GM03348 (cell line): ENCODE data around the gene LDB2.

Source experiments
- DNase-seq: peaks from one replicate; pipeline ENCODE4 v3.0.0; 2012; ENCODE audit warnings: low spot score

The LDB2 gene

DNA sequence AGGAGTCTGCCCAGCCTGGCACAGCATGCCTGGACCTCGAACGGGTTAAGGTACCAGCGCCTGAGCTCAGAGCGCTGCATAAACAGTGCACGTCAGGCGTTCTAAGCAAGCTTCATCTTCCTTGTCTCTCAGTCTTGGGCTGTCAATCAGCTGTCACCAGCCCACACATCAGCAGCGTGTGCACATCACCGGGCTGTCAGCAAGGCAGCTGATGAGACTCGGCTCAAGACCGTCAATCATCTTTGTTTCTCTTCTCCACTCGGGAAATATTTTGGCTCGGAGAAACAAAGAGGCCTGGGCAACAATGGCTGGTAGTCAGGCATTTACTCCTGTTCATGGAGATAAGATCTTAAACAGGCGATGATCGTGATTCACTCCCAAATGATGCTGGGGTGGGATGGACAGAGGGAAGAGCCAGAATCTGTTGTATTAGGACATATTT, 141.3 kb downstream of the LDB2 start:
- peak; percentile 66 for DNase-seq

DNA sequence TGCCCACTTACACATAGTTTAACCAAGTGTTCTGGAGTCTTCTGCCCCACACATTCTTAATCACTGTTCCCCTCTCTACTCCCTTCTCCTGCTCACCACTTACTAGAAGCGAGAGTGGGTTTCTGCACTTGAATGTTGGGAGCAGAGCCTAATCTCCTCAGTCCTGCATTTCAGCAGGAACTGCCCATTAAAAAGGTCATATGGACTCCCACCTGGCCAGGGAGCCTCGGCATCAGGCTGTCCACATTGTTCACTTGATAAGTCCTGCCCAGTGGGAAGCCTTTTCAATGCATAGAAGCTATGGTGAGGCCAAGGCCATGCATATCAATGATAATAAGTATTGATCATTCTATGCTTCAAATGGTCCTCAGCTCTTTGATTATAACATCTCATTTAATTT, 144.3 kb downstream of the LDB2 start:
- no peak for DNase-seq

DNA sequence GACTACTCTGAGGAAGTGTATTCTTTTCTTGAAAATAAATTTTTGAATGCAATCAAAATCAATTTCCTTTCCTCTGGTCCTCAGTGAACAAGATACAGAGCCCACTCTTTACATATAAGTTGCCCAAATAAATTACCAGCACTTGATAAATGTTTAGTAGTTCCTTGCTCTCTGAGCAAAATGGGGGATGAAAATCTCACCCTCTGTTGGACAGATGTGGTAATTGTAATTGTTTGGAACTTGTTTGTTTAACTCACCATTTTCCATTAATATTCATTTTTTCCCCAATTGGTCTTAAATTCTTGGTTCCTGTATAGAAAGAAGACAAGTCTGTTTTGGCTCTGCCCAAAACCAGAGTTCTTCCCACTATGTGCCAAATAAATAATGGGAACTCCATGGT, 146.3 kb downstream of the LDB2 start:
- peak; percentile 17 for DNase-seq

DNA sequence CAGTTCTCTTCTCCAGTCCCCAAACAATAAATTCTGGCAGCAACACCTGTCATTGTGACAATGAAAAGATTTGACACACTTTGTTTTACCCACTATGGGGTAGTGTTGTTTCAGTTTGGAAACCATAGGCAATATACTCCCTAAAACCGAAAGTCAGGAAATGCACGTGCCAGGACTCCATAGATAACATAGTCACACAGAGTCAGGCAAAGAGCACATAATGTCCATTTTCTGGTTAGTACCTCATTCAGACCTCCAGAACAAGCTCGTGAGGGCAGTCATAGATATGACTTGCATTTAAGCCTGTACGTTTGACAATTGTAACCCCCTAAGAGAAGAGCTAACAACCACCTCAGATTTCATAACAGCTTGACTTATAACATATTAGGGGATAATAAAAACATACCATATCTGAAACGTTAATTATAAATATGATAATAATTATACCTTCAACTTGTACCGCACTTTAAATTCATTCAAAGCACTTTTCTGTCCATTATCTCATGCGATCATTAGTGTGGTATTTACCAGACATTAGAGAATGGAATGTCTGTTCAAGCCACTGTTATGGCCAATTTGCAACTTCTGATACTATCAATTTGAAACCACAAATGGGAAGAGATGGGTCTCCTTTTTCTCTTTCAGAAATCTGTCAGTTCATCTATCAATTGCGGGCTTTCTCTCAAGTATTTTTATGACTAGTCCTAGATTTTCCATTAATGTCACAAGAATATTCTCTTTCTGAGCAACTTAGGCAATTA, 147.4 kb downstream of the LDB2 start:
- DNase-seq, result no peak

DNA sequence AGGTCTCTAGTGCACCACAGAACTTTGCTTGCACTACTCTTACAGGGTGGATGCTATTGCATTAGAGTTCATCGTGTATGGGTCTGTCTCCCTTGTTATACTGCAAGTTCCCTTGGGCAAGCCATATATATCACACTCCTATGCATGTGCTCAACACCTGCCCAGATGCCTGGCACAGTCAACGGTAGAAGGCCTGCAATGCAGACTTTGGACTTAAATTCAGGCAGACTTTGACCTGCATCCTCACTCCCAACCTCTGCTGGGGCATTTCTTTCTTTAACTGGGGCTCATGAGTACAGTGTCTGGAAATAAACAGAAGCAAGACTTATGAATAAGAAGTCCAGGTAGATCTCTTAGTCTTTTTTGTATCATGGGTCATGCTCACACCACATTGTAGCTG, 148.2 kb downstream of the LDB2 start:
- DNase-seq, result no peak

DNA sequence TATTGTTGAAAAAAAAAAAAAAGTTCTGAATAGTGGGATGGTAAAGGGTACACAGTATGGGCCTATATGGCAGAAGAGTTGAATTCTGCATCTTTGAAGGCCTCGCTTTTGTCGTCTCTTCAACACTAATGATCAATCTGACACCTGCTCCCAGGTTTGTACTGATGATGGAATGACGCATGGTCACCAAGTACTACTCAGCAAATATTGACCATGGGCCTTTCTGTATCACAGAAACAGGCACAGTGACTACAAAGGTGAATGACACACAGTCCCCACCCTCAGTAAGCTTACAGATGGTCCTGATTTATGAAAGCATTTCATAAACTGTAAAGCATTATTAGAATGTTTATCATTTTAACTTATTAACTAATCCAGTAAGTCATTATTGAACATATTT, 152.6 kb downstream of the LDB2 start:
- no peak for DNase-seq

DNA sequence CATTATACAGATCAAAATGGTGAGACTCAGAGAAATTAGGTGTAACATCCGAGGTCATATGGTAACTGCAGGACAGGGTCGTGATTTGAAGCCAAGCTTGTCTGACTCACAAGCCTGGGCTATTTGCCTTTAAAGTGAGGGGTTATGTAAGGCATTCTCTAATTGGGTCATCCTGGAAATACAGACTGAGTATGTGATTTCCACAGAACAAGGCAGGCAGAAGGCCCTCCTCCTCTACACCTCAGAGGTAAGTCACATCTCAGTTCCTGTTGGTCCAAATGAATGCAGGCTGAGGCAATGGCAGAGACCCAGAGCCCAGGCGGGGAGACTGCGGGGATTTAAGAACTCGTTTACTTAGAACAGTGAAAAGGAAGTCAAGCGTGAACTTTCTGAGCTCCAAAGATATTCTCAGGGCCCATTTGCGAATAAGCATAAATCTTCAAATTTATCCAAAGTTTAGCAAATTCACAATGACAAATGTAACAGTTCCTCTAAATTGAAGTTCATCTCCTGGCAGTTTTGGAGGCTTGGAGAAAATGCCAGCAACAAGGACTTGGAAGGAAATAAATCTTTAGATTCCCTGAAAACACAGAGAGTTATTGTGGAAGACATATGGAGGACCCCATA, 153.3 kb downstream of the LDB2 start:
- DNase-seq, result peak; percentile 82

DNA sequence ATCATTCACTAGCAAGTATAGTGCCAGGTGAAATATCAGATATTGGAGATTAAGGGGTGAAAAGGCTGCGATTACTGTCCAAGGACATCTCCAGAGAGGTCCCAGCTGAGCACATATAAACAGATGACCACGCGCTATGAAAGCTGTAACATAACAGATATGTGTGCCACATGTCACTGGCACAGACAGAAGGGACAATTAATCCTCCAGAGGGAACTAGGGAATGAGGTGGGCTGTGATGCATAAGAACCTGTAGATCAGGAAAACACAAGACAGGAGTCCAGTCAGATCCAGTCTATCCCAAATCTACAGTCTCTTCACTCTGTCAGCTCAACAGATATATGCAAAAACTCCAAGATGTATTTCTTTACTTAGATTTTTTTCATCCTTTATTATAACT, 157.2 kb downstream of the LDB2 start:
- no peak for DNase-seq

DNA sequence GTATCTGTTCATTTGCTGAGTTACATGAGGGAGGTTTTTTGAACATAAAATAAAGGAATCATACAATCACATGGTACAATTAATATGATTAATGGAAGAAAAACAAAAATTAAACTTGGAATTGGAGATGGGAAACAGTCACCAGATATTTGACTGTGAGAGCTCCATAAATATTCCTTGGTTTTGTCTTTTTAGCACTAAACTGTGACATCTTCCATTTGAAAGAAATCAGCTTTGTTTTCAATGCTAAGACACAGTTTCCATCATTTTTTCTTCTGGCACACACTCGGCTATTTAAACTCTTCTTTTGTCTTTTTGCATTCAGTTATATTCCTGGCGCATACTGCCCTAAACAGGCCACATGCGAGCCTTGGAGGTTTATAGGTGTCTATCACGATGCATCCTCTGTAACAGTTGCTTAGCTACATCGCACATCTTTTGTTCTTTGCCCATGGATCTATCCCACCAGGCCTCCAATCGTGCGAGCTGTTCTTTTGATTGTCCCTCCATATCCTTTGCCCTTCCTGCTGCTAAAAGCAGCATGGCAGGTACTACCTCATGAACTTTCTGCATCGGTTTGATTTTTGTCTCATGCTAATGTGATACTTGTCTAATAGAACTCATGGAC, 158.3 kb downstream of the LDB2 start:
- DNase-seq, result no peak

GRCh38 chr4:16738558-16738957, 159.9 kb downstream of the LDB2 start:
- no peak for DNase-seq

DNA sequence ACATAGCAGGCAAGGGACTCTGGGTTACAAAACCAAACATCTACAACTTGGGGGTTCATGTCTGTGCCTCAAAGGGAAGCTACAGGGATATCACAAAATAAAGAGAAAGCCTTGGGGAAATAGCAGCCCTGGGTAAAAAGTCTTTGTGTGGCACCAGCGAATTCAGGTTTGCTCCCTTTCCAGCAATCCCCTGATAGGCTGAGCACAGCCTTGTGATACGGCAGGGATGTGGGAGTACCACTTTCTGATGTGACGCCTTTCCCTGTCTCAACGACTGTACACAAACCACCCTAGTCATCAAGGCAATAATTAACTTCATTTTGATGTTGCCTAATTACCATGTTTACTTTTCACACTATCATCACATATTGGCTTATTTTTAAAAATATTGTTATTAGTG, 164.9 kb downstream of the LDB2 start:
- DNase-seq, result no peak

DNA sequence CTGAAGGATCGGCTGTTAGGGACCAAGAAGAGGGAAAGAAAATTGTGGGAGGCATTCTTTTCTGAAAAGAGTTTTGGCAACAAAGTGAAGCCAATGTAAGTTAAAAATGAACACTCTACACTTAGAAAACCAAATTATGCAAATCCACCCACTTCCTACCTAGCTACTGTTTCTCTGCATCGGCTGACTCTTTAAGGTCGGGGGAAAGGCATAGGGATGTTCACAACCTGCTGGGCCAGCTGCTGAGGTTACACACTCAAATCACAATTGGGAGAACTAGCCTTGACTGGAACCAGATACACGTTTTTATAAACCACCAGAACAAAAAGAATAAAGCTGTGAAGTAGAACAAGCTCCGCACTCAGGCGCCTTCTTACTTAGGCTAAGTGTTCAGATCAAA, 165.7 kb downstream of the LDB2 start:
- DNase-seq, result no peak

- no peak for DNase-seq
These were observed 166.6 kb downstream of the LDB2 start for GRCh38 chr4:16731776-16732380.

GRCh38 chr4:16730522-16731205, 167.8 kb downstream of the LDB2 start:
- DNase-seq, result no peak

DNA sequence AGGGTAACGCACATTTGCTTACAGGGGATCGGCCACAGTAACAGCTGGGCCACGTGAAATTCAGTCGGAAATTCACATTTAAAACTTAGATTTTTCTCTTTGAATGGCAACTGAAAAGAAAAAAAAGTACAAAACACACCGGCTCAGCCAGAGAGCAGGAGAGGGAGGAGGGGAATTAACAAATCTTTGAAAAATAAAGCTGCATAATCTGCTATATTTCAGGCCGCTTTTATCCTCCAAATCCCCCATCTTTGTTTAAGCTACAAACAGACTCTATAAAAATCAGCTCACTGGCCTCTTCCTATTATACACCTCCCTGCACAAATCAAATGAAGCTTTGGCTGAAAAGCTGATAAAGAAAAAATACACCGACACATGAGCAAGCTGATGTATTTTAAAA, 169.1 kb downstream of the LDB2 start:
- no peak for DNase-seq

GRCh38 chr4:16728849-16729248, 169.6 kb downstream of the LDB2 start:
- no peak for DNase-seq

GRCh38 chr4:16728111-16728510, 170.3 kb downstream of the LDB2 start:
- DNase-seq, result no peak

DNA sequence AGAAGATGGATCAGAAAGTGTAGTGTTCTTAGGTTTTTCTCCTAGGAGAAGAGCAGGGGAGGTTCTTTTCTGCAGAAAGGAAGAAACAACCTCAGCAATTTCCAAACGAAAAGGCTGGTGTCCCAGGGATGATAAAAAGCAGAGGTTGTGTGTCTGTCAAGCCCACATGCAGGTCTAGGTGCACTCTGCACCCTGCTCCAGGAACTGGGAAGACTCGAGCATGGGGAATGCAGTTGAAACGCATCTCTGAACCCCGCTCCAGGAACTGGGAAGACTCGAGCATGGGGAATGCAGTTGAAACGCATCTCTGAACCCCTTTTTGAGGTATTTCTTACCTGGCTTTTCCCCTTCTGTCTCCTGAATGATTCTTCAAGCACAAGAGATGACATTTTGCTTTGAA, 171.2 kb downstream of the LDB2 start:
- DNase-seq, result no peak

- DNase-seq, result no peak
These were observed 171.9 kb downstream of the LDB2 start for GRCh38 chr4:16726368-16727050.

DNA sequence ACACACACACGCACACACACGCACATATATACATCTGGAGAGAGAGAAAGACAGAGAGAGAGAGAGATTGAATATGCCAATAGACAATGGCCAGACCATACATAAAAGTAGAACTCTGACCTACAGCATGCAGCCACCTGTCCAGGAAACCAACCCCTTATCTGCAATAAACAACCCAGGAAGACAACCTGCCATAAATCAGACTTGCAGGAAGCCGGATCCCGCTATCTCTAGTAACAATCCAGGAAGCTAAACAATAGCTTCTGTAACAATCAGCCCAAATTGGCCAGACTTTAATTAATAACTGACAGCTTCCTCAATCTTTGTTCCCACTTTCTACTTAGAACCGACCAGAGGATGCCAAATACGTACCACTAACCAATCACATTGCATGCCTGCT, 173.2 kb downstream of the LDB2 start:
- DNase-seq, result no peak

GRCh38 chr4:16722416-16722815, 176.0 kb downstream of the LDB2 start:
- no peak for DNase-seq
